ENCODE data around the gene HAAO.

DNA sequence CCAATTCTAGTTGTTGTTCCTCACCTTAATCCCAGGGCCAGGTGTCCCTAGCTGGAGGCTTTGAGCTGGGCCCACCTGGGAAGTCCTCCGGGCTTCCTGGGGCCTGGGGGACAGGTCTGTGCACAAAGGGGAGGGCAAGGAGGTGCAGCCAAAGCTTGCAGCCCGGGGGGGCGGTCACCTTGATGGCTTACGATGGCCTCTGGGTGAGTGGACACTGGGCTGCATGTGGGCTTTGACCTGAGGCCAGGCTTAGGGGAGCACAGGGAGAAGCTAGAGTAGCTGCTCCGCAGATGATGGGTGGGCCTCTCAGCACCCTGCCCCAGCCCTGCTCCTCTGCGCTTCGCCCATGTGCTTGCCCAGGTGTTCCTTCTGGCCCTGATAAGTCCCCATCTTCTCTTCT is 41.8 kb upstream of the HAAO start:
- TF ChIP-seq TARDBP (IDR thresholded peaks at IDR 0.05) (no peak), FOXK2 (IDR thresholded peaks at IDR 0.05) (no peak), ELF4 (IDR thresholded peaks at IDR 0.05) (no peak), SP1 (IDR thresholded peaks at IDR 0.05) (no peak), BHLHE40 (IDR thresholded peaks at IDR 0.05; ENCODE audit: borderline replicate concordance) (no peak), SUZ12 (IDR thresholded peaks at IDR 0.05) (no peak), L3MBTL2 (conservative IDR thresholded peaks at IDR 0.05) (no peak), NFRKB (IDR thresholded peaks at IDR 0.05) (no peak), ARNT (IDR thresholded peaks at IDR 0.05) (no peak)
- TF ChIP-seq, protein P1, sequence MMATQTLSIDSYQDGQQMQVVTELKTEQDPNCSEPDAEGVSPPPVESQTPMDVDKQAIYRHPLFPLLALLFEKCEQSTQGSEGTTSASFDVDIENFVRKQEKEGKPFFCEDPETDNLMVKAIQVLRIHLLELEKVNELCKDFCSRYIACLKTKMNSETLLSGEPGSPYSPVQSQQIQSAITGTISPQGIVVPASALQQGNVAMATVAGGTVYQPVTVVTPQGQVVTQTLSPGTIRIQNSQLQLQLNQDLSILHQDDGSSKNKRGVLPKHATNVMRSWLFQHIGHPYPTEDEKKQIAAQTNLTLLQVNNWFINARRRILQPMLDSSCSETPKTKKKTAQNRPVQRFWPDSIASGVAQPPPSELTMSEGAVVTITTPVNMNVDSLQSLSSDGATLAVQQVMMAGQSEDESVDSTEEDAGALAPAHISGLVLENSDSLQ (IDR thresholded peaks at IDR 0.05), result no peak
